Activated B cell treated with CpG ODN at 0.5 μM for 24 hours (primary cell): ENCODE data around the gene VOPP1. TPM values are rescaled to one million over a fixed set of nuclear protein-coding genes. Genes with fewer than 3 reads are reported as not detected.

Source experiments
- ATAC-seq: fragments of 200-7000 bp; cut with Tn5 transposase; one replicate; pipeline ENCODE4 v1.10.0; 2021; ENCODE audit warnings: low read depth, mild to moderate bottlenecking, moderate library complexity
- CTCF ChIA-PET: fragments of 350-600 bp; sonication (Branson Sonifier 250); formaldehyde crosslinking; loops from one replicate; lab custom pipeline; 2021; ENCODE audit warnings: antibody characterized with exemption; lab: Charles Lee
- POLR2A ChIA-PET: fragments of 350-600 bp; sonication (Branson Sonifier 250); formaldehyde crosslinking; loops from one replicate; lab custom pipeline; 2021; ENCODE audit warnings: antibody characterized with exemption; lab: Charles Lee
- DNase-seq: peaks from one replicate; pipeline ENCODE4 v3.0.0; 2022
- H3K27ac Mint-ChIP-seq: one replicate; pipeline ENCODE4 v1.8.0; 2020; ENCODE audit warnings: mixed read lengths
- H3K27me3 Mint-ChIP-seq: one replicate; pipeline ENCODE4 v1.8.0; 2021; ENCODE audit warnings: mixed read lengths
- H3K36me3 Mint-ChIP-seq: one replicate; pipeline ENCODE4 v1.8.0; 2021; ENCODE audit warnings: low read depth, mixed read lengths
- H3K4me1 Mint-ChIP-seq: one replicate; pipeline ENCODE4 v1.8.0; 2021; ENCODE audit warnings: mixed read lengths
- H3K4me3 Mint-ChIP-seq: one replicate; pipeline ENCODE4 v1.8.0; 2020; ENCODE audit warnings: mild to moderate bottlenecking, mixed read lengths
- H3K9me3 Mint-ChIP-seq: one replicate; pipeline ENCODE4 v1.8.0; 2020; ENCODE audit warnings: mixed read lengths
- intact Hi-C: fragments of 100-400 bp; cut with micrococcal nuclease; formaldehyde crosslinking; loops from one replicate; pipeline ENCODE4 v1.15.1; 2024
- total RNA-seq: library from RNA; stranded (reverse); gene quantifications from 2 replicates; pipeline ENCODE4 v1.2.3, GENCODE V29; 2022
- TF ChIP-seq, protein P1 (sequence below): fragments of 200-600 bp; IDR thresholded peaks from one replicate; pipeline ENCODE4 v1.8.0; 2022; ENCODE audit warnings: antibody characterized with exemption, mild to moderate bottlenecking

The VOPP1 gene
- total RNA-seq, 1 donor from 2014 or later: 438 TPM

DNA sequence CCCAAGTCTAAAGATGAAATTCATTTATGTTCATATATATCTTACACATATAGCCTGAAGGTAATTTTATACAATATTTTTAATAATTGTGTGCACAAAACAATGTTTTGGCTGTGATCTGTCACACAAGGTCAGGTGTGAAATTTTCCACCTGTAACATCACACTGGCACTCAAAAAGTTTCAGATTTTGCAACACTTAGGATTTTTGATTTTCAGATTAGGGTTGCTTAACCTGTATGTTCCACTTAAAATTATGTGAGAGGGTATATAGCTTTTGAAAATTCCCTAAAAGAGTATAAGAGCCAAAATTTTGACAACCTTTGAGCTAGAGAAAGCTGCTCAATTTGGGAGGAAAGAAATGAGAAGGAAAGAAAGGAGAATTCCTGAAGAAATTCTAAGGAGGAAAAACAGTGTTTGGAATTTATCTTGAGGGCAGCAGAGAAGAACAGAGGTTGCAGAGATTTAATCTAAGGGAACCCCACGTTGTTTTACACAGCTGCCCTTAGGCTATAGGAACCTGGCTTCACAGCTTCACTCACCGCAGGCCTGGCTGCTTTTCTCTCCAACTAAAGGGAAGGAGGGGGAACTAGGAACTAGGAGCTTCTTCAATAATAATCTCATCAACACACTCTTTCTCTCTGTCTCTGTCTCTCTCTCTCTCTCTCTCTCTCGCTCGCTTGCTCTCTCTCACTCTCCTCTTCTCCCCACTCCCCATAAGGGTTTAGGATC lies 8.5 kb downstream of the VOPP1 start:
- intact Hi-C loops: loop anchor here (10.0 kb wide), 1 partner anchor 501 kb away; the partner anchor contains the start of gene SUMF2
- TF ChIP-seq, protein P1, sequence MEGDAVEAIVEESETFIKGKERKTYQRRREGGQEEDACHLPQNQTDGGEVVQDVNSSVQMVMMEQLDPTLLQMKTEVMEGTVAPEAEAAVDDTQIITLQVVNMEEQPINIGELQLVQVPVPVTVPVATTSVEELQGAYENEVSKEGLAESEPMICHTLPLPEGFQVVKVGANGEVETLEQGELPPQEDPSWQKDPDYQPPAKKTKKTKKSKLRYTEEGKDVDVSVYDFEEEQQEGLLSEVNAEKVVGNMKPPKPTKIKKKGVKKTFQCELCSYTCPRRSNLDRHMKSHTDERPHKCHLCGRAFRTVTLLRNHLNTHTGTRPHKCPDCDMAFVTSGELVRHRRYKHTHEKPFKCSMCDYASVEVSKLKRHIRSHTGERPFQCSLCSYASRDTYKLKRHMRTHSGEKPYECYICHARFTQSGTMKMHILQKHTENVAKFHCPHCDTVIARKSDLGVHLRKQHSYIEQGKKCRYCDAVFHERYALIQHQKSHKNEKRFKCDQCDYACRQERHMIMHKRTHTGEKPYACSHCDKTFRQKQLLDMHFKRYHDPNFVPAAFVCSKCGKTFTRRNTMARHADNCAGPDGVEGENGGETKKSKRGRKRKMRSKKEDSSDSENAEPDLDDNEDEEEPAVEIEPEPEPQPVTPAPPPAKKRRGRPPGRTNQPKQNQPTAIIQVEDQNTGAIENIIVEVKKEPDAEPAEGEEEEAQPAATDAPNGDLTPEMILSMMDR: no peak
- Mint-ChIP-seq H3K27me3 (no peaks in the 10 kb centered on the region), H3K36me3 (peaks cover 78% of the 10 kb centered on the region), H3K4me3 (peak overlapping the region; percentile 40), H3K27ac (peak overlapping the region; percentile 75), H3K4me1 (peaks cover 97% of the 10 kb centered on the region), H3K9me3 (no peaks in the 10 kb centered on the region)
- ChIA-PET POLR2A (interaction anchor here (0.6 to 13.2 kb wide), 5 partner anchors 8 to 56 kb away, joined by 3 to 651 read pairs (median 5); no protein-coding TSS in a partner anchor), CTCF (interaction anchor here (0.9 kb wide), 1 partner anchor 29 kb away, joined by 4 read pairs; no protein-coding TSS in a partner anchor)
- DNase-seq: no peak
- no peak for ATAC-seq

DNA sequence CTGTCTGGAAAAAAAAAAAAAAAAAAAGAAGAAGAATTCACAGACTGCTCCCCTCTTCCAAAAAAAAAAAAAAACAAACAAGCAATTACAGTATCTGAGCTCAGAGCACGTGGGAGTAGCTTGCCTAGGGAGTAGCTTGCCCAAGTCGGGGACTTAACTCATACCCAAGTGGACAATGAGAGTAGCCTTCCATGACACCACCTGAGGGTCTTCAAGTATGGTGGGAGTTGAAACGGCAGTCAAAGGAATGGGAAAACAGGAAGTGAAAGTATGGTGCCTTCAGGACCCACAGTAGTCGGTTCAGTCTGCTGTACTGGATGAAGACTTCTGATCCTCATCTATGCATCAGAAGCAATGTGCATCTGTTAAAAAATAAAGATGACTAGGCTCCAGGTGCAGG lies 10.6 kb downstream of the VOPP1 start:
- Mint-ChIP-seq H3K27me3 (no peaks in the 10 kb centered on the region), H3K36me3 (peaks cover 72% of the 10 kb centered on the region), H3K4me1 (peaks cover 96% of the 10 kb centered on the region), H3K4me3 (peak overlapping the region; percentile 35), H3K27ac (peak overlapping the region; percentile 86), H3K9me3 (no peaks in the 10 kb centered on the region)
- ChIA-PET CTCF (no interaction called here), POLR2A (interaction anchor here (0.6 to 2.1 kb wide), 7 partner anchors 8 to 196 kb away, joined by 3 to 22 read pairs (median 5); partner anchors contain the start of gene VOPP1)
- intact Hi-C loops: loop anchor here (10.0 kb wide), 1 partner anchor 503 kb away; the partner anchor contains the start of gene SUMF2
- DNase-seq (no peak), ATAC-seq (no peak)
- TF ChIP-seq, protein P1: no peak

GRCh38 chr7:55558962-55559920 lies 13.1 kb downstream of the VOPP1 start:
- intact Hi-C loops: loop anchor here (1.0 to 2.0 kb wide), 4 partner anchors 8 to 34 kb away; no protein-coding TSS in a partner anchor
- Mint-ChIP-seq H3K27me3 (no peaks in the 10 kb centered on the region), H3K9me3 (no peaks in the 10 kb centered on the region), H3K36me3 (peaks cover 74% of the 10 kb centered on the region), H3K4me1 (peaks cover 97% of the 10 kb centered on the region), H3K4me3 (peak overlapping the region; percentile 70), H3K27ac (peak overlapping the region; percentile 86)
- ATAC-seq (no peak), DNase-seq (no peak)
- POLR2A ChIA-PET: interaction anchor here (0.6 to 2.9 kb wide), 12 partner anchors 8 to 126 kb away, joined by 3 to 90 read pairs (median 4); partner anchors contain the start of gene VOPP1
- CTCF ChIA-PET: interaction anchor here (1.0 to 2.1 kb wide), 3 partner anchors 10 to 25 kb away, joined by 3 to 7 read pairs (median 4); no protein-coding TSS in a partner anchor
- TF ChIP-seq, protein P1: no peak

DNA sequence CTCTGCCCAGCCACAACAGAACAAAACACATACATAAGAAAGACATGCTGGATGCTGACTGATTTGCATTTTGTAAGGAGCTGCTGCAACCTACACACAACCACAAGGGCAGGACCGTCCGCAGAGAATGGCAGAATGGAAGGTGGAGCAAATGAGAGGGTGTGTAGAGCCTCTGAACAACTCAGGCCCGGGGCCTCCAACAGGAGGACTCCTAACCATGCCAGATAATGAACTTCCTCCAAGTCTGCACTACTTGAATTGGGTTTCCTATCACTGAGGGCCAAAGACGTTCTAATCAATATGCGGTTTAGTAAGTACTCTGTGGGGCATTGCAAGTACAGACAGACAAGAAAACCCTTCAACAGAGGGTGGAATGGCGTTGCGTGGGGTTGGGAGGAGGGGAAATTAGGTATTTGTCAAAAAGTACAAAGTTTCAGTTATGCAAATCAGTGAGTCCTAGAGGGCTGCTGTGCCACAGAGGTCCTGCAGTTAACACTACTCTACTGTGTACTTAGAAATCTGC lies 14.6 kb downstream of the VOPP1 start:
- ChIA-PET CTCF (interaction anchor here (2.1 kb wide), 1 partner anchor 23 kb away, joined by 7 read pairs; no protein-coding TSS in a partner anchor), POLR2A (interaction anchor here (1.4 to 2.9 kb wide), 5 partner anchors 9 to 28 kb away, joined by 4 to 90 read pairs (median 26); partner anchors contain the start of gene VOPP1)
- DNase-seq (peak; percentile 39), ATAC-seq (peak; percentile 83)
- peak overlapping the region; percentile 79 for H3K4me3 Mint-ChIP-seq
- H3K27ac Mint-ChIP-seq: peak overlapping the region; percentile 88
- peaks cover 79% of the 10 kb centered on the region for H3K36me3 Mint-ChIP-seq
- intact Hi-C loops: loop anchor here (1.0 to 2.0 kb wide), 4 partner anchors 8 to 35 kb away; no protein-coding TSS in a partner anchor
- H3K4me1 Mint-ChIP-seq: peaks cover 97% of the 10 kb centered on the region
- TF ChIP-seq, protein P1: no peak
- H3K9me3 Mint-ChIP-seq: no peaks in the 10 kb centered on the region
- no peaks in the 10 kb centered on the region for H3K27me3 Mint-ChIP-seq
